CD4-positive, alpha-beta memory T cell (primary cell): ENCODE results near the gene KPNA4. TPM values are rescaled to one million over a fixed set of nuclear protein-coding genes. Genes with fewer than 3 reads are reported as not detected.
"Not testable (repeated sequence)": the region's sequence is repeated elsewhere in the genome, so short reads cannot be mapped to it uniquely, and the experiment has no call there.

ENCODE experiments used
- CTCF ChIA-PET: fragments of 350-600 bp; sonication (Branson Sonifier 250); formaldehyde crosslinking; loops from one replicate; lab custom pipeline; 2021; ENCODE audit warnings: inconsistent platforms; ENCODE audit not compliant: partially characterized antibody; lab: Charles Lee
- POLR2A ChIA-PET: fragments of 350-600 bp; sonication (Branson Sonifier 250); formaldehyde crosslinking; loops from one replicate; lab custom pipeline; 2021; ENCODE audit not compliant: partially characterized antibody; lab: Charles Lee
- DNase-seq, 5 donors: peaks; one replicate each; pipeline versions ENCODE4 v3.0.0 to v3.0.0-alpha.2; 2020 to 2022; ENCODE audit warnings: mixed read lengths in 1 of 5
- H3K27ac ChIP-seq: one replicate; pipeline ENCODE4 v1.7.0; 2013; ENCODE audit warnings: low read depth, low read length
- H3K27me3 ChIP-seq: 2 replicates; pipeline ENCODE4 v1.7.0; 2013; ENCODE audit warnings: mild to moderate bottlenecking, low read length, moderate library complexity; ENCODE audit not compliant: insufficient read depth
- H3K36me3 ChIP-seq: 2 replicates; pipeline ENCODE4 v1.7.0; 2013; ENCODE audit warnings: mild to moderate bottlenecking, low read length, moderate library complexity; ENCODE audit not compliant: insufficient read depth
- H3K4me1 ChIP-seq: 2 replicates; pipeline ENCODE4 v1.7.0; 2013; ENCODE audit warnings: mild to moderate bottlenecking, low read length, moderate library complexity; ENCODE audit not compliant: insufficient read depth
- H3K4me3 ChIP-seq, 2 donors: one replicate each; pipeline ENCODE4 v1.7.0; 2013; ENCODE audit warnings: low read length in 2 of 2, mild to moderate bottlenecking in 1 of 2
- H3K9me3 ChIP-seq, 2 donors: one replicate each; pipeline ENCODE4 v1.7.0; 2013; ENCODE audit warnings: low read length in 2 of 2, control low read depth in 1 of 2; ENCODE audit not compliant: control insufficient read depth in 1 of 2
- H3K27ac Mint-ChIP-seq, 7 donors: one replicate each; pipeline ENCODE4 v1.8.0; 2020 to 2021; ENCODE audit warnings: mixed read lengths in 7 of 7, mild to moderate bottlenecking in 6 of 7, inconsistent platforms in 3 of 7, moderate library complexity in 3 of 7
- H3K27me3 Mint-ChIP-seq, 2 donors: one replicate each; pipeline ENCODE4 v1.8.0; 2020 to 2021; ENCODE audit warnings: mixed read lengths in 2 of 2
- H3K36me3 Mint-ChIP-seq, 2 donors: one replicate each; pipeline ENCODE4 v1.8.0; 2020 to 2021; ENCODE audit warnings: mixed read lengths in 2 of 2, inconsistent platforms in 1 of 2, mild to moderate bottlenecking in 1 of 2
- H3K4me1 Mint-ChIP-seq, 4 donors: one replicate each; pipeline ENCODE4 v1.8.0; 2020 to 2021; ENCODE audit warnings: mixed read lengths in 4 of 4, mild to moderate bottlenecking in 1 of 4
- H3K4me3 Mint-ChIP-seq, 8 donors: one replicate each; pipeline ENCODE4 v1.8.0; 2020 to 2021; ENCODE audit warnings: mixed read lengths in 8 of 8, mild to moderate bottlenecking in 7 of 8, moderate library complexity in 6 of 8, inconsistent platforms in 3 of 8
- H3K9me3 Mint-ChIP-seq, 8 donors: one replicate each; pipeline ENCODE4 v1.8.0; 2020 to 2021; ENCODE audit warnings: mixed read lengths in 8 of 8, mild to moderate bottlenecking in 5 of 8, inconsistent platforms in 3 of 8, moderate library complexity in 1 of 8
- intact Hi-C: fragments of 100-400 bp; cut with micrococcal nuclease; formaldehyde crosslinking; loops from one replicate; pipeline ENCODE4 v1.15.1; 2023
- polyA plus RNA-seq, 2 donors: library from polyadenylated mRNA; unstranded; fragments of 300-500 nt; fragmentation: Illumina TruSeq; gene quantifications; one replicate each; pipeline ENCODE4 v1.2.3, GENCODE V29; 2021
- total RNA-seq, 2 experiments: library from RNA; stranded (reverse); gene quantifications; one replicate each; pipeline ENCODE4 v1.2.3, GENCODE V29; 2021

Gene KPNA4
- total and polyA plus RNA-seq, 4 experiments from 2014 or later: 8.9 to 50.1 (median 28.3) TPM

GRCh38 chr3:160460033-160460432 lies 105.3 kb downstream of the KPNA4 start:
- Mint-ChIP-seq H3K27ac (peak overlapping the region in 1 of 7 donors; percentile 6), H3K4me3 (no peak overlapping the region), H3K9me3 (no peaks in the 10 kb centered on the region), H3K36me3 (no peaks in the 10 kb centered on the region), H3K27me3 (peaks cover 9 to 12% of the 10 kb centered on the region in 2 donors), H3K4me1 (no peaks in the 10 kb centered on the region)
- ChIA-PET CTCF (no interaction called here), POLR2A (interaction anchor here (1.3 kb wide), 1 partner anchor 10 kb away, joined by 7 read pairs; the partner anchor contains the start of gene TRIM59)
- DNase-seq: no peak
- no peaks in the 10 kb centered on the region for H3K36me3 ChIP-seq
- intact Hi-C loops: no loop called here
- no peak overlapping the region for H3K27ac ChIP-seq
- no peaks in the 10 kb centered on the region for H3K9me3 ChIP-seq
- no peak overlapping the region for H3K4me3 ChIP-seq
- H3K4me1 ChIP-seq: no peaks in the 10 kb centered on the region
- H3K27me3 ChIP-seq: no peaks in the 10 kb centered on the region

GRCh38 chr3:160459450-160459970 lies 105.9 kb downstream of the KPNA4 start:
- Histone ChIP-seq H3K36me3 (no peaks in the 10 kb centered on the region), H3K4me1 (no peaks in the 10 kb centered on the region), H3K27me3 (no peaks in the 10 kb centered on the region), H3K4me3 (no peak overlapping the region), H3K9me3 (no peaks in the 10 kb centered on the region), H3K27ac (no peak overlapping the region)
- no peaks in the 10 kb centered on the region for H3K4me1 Mint-ChIP-seq
- H3K27ac Mint-ChIP-seq: no peak overlapping the region
- no peak for DNase-seq
- ChIA-PET POLR2A (interaction anchor here (1.3 kb wide), 1 partner anchor 10 kb away, joined by 7 read pairs; the partner anchor contains the start of gene TRIM59), CTCF (interaction anchor here (1.3 kb wide), 1 partner anchor 10 kb away, joined by 5 read pairs; the partner anchor contains the start of gene TRIM59)
- no peaks in the 10 kb centered on the region for H3K9me3 Mint-ChIP-seq
- intact Hi-C loops: no loop called here
- no peak overlapping the region for H3K4me3 Mint-ChIP-seq
- H3K36me3 Mint-ChIP-seq: no peaks in the 10 kb centered on the region
- H3K27me3 Mint-ChIP-seq: peaks cover 9 to 11% of the 10 kb centered on the region in 2 donors

GRCh38 chr3:160458151-160458550 lies 107.2 kb downstream of the KPNA4 start:
- Mint-ChIP-seq H3K9me3 (no peaks in the 10 kb centered on the region), H3K36me3 (no peaks in the 10 kb centered on the region), H3K27me3 (peaks cover 6% of the 10 kb centered on the region in 2 donors), H3K4me1 (no peaks in the 10 kb centered on the region), H3K4me3 (no peak overlapping the region), H3K27ac (peak overlapping the region in 1 of 7 donors; percentile 48)
- H3K4me3 ChIP-seq: no peak overlapping the region
- ChIA-PET POLR2A (no interaction called here), CTCF (no interaction called here)
- intact Hi-C loops: no loop called here
- no peak overlapping the region for H3K27ac ChIP-seq
- no peaks in the 10 kb centered on the region for H3K36me3 ChIP-seq
- DNase-seq: no peak
- no peaks in the 10 kb centered on the region for H3K27me3 ChIP-seq
- H3K4me1 ChIP-seq: no peaks in the 10 kb centered on the region
- H3K9me3 ChIP-seq: no peaks in the 10 kb centered on the region

GRCh38 chr3:160455846-160456245 lies 109.5 kb downstream of the KPNA4 start:
- Histone ChIP-seq H3K27ac (no peak overlapping the region), H3K9me3 (no peaks in the 10 kb centered on the region), H3K27me3 (no peaks in the 10 kb centered on the region), H3K4me1 (no peaks in the 10 kb centered on the region), H3K4me3 (no peak overlapping the region), H3K36me3 (no peaks in the 10 kb centered on the region)
- DNase-seq: no peak
- Mint-ChIP-seq H3K27me3 (peaks cover 0 to 2% of the 10 kb centered on the region in 2 donors), H3K4me1 (no peaks in the 10 kb centered on the region), H3K36me3 (no peaks in the 10 kb centered on the region), H3K4me3 (no peak overlapping the region), H3K9me3 (no peaks in the 10 kb centered on the region), H3K27ac (no peak overlapping the region)
- ChIA-PET CTCF (no interaction called here), POLR2A (no interaction called here)
- intact Hi-C loops: no loop called here

- no peaks in the 10 kb centered on the region for H3K9me3 Mint-ChIP-seq
- no peaks in the 10 kb centered on the region for H3K36me3 Mint-ChIP-seq
- H3K4me3 Mint-ChIP-seq: no peak overlapping the region
- POLR2A ChIA-PET: no interaction called here
- CTCF ChIA-PET: no interaction called here
- no peaks in the 10 kb centered on the region for H3K9me3 ChIP-seq
- no peaks in the 10 kb centered on the region for H3K27me3 ChIP-seq
- peaks cover 0 to 2% of the 10 kb centered on the region in 2 donors for H3K27me3 Mint-ChIP-seq
- peaks cover 4% of the 10 kb centered on the region for H3K4me1 ChIP-seq
- H3K27ac Mint-ChIP-seq: no peak overlapping the region
- H3K36me3 ChIP-seq: no peaks in the 10 kb centered on the region
- H3K4me3 ChIP-seq: no peak overlapping the region
- peaks cover 0 to 7% (median 4%) of the 10 kb centered on the region in 4 donors for H3K4me1 Mint-ChIP-seq
- DNase-seq: no peak
- H3K27ac ChIP-seq: no peak overlapping the region
- intact Hi-C loops: no loop called here
Observed at GRCh38 chr3:160454995-160455394, 110.4 kb downstream of the KPNA4 start.

GRCh38 chr3:160452251-160452650 lies 113.1 kb downstream of the KPNA4 start:
- H3K27ac Mint-ChIP-seq, H3K4me3 Mint-ChIP-seq, H3K4me3 ChIP-seq, H3K27me3 Mint-ChIP-seq, H3K27me3 ChIP-seq, H3K9me3 ChIP-seq, DNase-seq, H3K36me3 ChIP-seq, POLR2A ChIA-PET, H3K9me3 Mint-ChIP-seq, intact Hi-C loops, H3K27ac ChIP-seq: not testable (repeated sequence)
- CTCF ChIA-PET: interaction anchor here (0.5 kb wide), 1 partner anchor 55 kb away, joined by 4 read pairs; no protein-coding TSS in a partner anchor
- H3K4me1 ChIP-seq: peaks cover 19% of the 10 kb centered on the region
- H3K4me1 Mint-ChIP-seq: peaks cover 9 to 32% (median 21%) of the 10 kb centered on the region in 4 donors
- H3K36me3 Mint-ChIP-seq: peaks cover 0 to 10% of the 10 kb centered on the region in 2 donors

GRCh38 chr3:160451602-160452001 lies 113.8 kb downstream of the KPNA4 start:
- Mint-ChIP-seq H3K36me3 (peaks cover 5 to 10% of the 10 kb centered on the region in 2 donors), H3K4me1 (peaks cover 14 to 38% (median 25%) of the 10 kb centered on the region in 4 donors), H3K27me3 (no peaks in the 10 kb centered on the region), H3K9me3 (no peaks in the 10 kb centered on the region), H3K4me3 (no peak overlapping the region), H3K27ac (no peak overlapping the region)
- intact Hi-C loops: no loop called here
- DNase-seq: no peak
- POLR2A ChIA-PET: interaction anchor here (3.5 kb wide), 1 partner anchor 114 kb away, joined by 25 read pairs; the partner anchor contains the start of gene KPNA4
- no peak overlapping the region for H3K4me3 ChIP-seq
- CTCF ChIA-PET: no interaction called here
- H3K36me3 ChIP-seq: no peaks in the 10 kb centered on the region
- H3K4me1 ChIP-seq: peaks cover 26% of the 10 kb centered on the region
- no peak overlapping the region for H3K27ac ChIP-seq
- no peaks in the 10 kb centered on the region for H3K27me3 ChIP-seq
- H3K9me3 ChIP-seq: no peaks in the 10 kb centered on the region
